ENCODE measurements around the gene MZF1.

Gene MZF1

DNA sequence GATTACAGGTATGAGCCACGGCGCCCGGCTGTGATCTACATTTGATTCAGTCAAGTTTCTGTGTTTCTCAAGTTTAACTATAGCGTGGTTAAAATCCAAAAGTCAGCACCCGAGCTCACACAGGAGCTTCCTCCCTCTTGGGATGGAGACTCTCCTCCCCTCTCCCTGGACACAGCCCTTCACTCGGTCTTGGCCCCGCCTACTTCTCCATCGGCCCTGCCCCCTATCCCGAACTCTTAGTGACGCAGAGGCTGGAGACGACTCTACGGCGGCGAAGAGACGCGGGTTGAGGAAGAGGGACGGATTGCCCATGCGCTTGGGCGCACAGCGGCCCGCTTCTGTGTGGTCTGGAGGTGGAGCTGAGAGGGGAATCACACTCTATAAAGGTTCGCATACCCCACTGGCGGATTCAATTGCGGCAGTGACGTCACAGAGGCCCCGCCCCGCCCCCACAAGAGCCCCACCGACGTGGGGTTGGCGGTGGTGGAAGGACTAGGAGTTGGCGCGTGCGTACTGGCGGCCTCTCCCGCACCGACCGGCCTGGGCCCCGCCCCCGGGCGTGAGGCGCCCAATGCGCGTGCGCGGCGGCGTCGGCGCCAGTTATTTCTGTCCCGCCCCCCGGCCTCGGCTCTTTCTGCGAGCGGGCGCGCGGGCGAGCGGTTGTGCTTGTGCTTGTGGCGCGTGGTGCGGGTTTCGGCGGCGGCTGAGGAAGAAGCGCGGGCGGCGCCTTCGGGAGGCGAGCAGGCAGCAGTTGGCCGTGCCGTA is 29.1 kb downstream of the MZF1 start, which contains the start of gene TRIM28:
Gene TRIM28, plus strand, starts transcription at position 239 of the 765 bp plus-strand sequence. CDS start 694 bp downstream, outside the sequence.
- ChIA-PET POLR2A (interaction anchor here (0.6 to 4.4 kb wide), 36 partner anchors 9 to 1117 kb away, joined by 3 to 128 read pairs (median 5); partner anchors contain the start of genes CHMP2A, MZF1, RPS5 and SLC27A5), CTCF (interaction anchor here (0.7 to 1.9 kb wide), 5 partner anchors 11 to 362 kb away, joined by 3 to 19 read pairs (median 6); partner anchors contain the start of genes CHMP2A and ZBTB45)
- H3K4me1 ChIP-seq (ENCODE audit: control insufficient read depth, insufficient read depth, low read length): peaks cover 13% of the 10 kb centered on the region
- no peaks in the 10 kb centered on the region for H3K9me3 ChIP-seq (ENCODE audit: control insufficient read depth, insufficient read depth, low read depth, low read length)
- peaks cover 17 to 41% of the 10 kb centered on the region in 2 experiments; a peak in 2 of 3 replicates for H3K36me3 ChIP-seq (ENCODE audit: control insufficient read depth in 2 of 2, insufficient read depth in 1 of 2, low read length in 2 of 2)
- peak within 1 kb of the TSS; percentile 67 for H3K4me3 ChIP-seq (ENCODE audit: low read depth, low read length)
- peak within 1 kb of the TSS; percentile 99 for H3K27ac ChIP-seq (ENCODE audit: extremely low read depth, low read depth, low read length)
- TF ChIP-seq ZNF561 (tag by site-specific recombination; IDR thresholded peaks at IDR 0.05; ENCODE audit: borderline replicate concordance): peak; percentile 2; the same call in 1 of the 2 replicates
- TF ChIP-seq IKZF3 (tag by site-specific recombination; IDR thresholded peaks at IDR 0.05): peak; percentile 95
- TF ChIP-seq ZEB2 (tag by site-specific recombination; IDR thresholded peaks at IDR 0.05): peak; percentile 79
- no peak for TF ChIP-seq ZNF837 (tag by site-specific recombination; IDR thresholded peaks at IDR 0.05)
- no peak for TF ChIP-seq YY2 (tag by site-specific recombination; IDR thresholded peaks at IDR 0.05)
- TF ChIP-seq ZNF558 (tag by site-specific recombination; IDR thresholded peaks at IDR 0.05): no peak
- TF ChIP-seq PRDM1 (tag by site-specific recombination; IDR thresholded peaks at IDR 0.05): peak; percentile 16; the same call in 1 of the 2 replicates
- TF ChIP-seq MZF1 (tag by site-specific recombination; IDR thresholded peaks at IDR 0.05; ENCODE audit: borderline replicate concordance): peak; percentile 99
- TF ChIP-seq SP2 (tag by site-specific recombination; IDR thresholded peaks at IDR 0.05): peak; percentile 89
- peak; percentile 55; the same call in 1 of the 2 replicates for TF ChIP-seq SP7 (tag by site-specific recombination; IDR thresholded peaks at IDR 0.05)
- TF ChIP-seq KLF8 (tag by site-specific recombination; IDR thresholded peaks at IDR 0.05): peak; percentile 48; the same call in 1 of the 2 replicates
- peak; percentile 56; the same call in 1 of the 2 replicates for TF ChIP-seq KLF10 (tag by site-specific recombination; IDR thresholded peaks at IDR 0.05)
- TF ChIP-seq ZNF202 (tag by site-specific recombination; IDR thresholded peaks at IDR 0.05; ENCODE audit: borderline replicate concordance): no peak
- TF ChIP-seq TRIM28 (IDR thresholded peaks at IDR 0.05; ENCODE audit: borderline replicate concordance, low read length): no peak
- TF ChIP-seq, protein P1, sequence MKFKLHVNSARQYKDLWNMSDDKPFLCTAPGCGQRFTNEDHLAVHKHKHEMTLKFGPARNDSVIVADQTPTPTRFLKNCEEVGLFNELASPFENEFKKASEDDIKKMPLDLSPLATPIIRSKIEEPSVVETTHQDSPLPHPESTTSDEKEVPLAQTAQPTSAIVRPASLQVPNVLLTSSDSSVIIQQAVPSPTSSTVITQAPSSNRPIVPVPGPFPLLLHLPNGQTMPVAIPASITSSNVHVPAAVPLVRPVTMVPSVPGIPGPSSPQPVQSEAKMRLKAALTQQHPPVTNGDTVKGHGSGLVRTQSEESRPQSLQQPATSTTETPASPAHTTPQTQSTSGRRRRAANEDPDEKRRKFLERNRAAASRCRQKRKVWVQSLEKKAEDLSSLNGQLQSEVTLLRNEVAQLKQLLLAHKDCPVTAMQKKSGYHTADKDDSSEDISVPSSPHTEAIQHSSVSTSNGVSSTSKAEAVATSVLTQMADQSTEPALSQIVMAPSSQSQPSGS (tag by site-specific recombination; IDR thresholded peaks at IDR 0.05; ENCODE audit: low read depth): peak; percentile 96
- 0 out of 2 replicates have a peak, but pooled peaks have one; percentile 9 for TF ChIP-seq KLF7 (tag by site-specific recombination; IDR thresholded peaks at IDR 0.05; ENCODE audit: borderline replicate concordance)
- 0 out of 2 replicates have a peak, but pooled peaks have one; percentile 9 for TF ChIP-seq ZFP69B (tag by site-specific recombination; IDR thresholded peaks at IDR 0.05)
- TF ChIP-seq WT1 (tag by site-specific recombination; IDR thresholded peaks at IDR 0.05): peak; percentile 64
- peak; percentile 83 for TF ChIP-seq ZSCAN30 (tag by site-specific recombination; IDR thresholded peaks at IDR 0.05)
- TF ChIP-seq GLIS1 (tag by site-specific recombination; IDR thresholded peaks at IDR 0.05): peak; percentile 81
- TF ChIP-seq, protein P2, sequence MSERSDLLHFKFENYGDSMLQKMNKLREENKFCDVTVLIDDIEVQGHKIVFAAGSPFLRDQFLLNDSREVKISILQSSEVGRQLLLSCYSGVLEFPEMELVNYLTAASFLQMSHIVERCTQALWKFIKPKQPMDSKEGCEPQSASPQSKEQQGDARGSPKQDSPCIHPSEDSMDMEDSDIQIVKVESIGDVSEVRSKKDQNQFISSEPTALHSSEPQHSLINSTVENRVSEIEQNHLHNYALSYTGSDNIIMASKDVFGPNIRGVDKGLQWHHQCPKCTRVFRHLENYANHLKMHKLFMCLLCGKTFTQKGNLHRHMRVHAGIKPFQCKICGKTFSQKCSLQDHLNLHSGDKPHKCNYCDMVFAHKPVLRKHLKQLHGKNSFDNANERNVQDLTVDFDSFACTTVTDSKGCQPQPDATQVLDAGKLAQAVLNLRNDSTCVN (tag by site-specific recombination; optimal IDR thresholded peaks at IDR 0.05): peak; percentile 80
- peak; percentile 81 for TF ChIP-seq KLF9 (tag by site-specific recombination; IDR thresholded peaks at IDR 0.05; ENCODE audit: low read depth)
- TF ChIP-seq GLIS2 (tag by site-specific recombination; IDR thresholded peaks at IDR 0.05): peak; percentile 95
- no peak for TF ChIP-seq KLF1 (tag by site-specific recombination; IDR thresholded peaks at IDR 0.05)
- peak; percentile 41 for TF ChIP-seq ZFHX2 (tag by site-specific recombination; conservative IDR thresholded peaks at IDR 0.05)
- TF ChIP-seq, protein P3, sequence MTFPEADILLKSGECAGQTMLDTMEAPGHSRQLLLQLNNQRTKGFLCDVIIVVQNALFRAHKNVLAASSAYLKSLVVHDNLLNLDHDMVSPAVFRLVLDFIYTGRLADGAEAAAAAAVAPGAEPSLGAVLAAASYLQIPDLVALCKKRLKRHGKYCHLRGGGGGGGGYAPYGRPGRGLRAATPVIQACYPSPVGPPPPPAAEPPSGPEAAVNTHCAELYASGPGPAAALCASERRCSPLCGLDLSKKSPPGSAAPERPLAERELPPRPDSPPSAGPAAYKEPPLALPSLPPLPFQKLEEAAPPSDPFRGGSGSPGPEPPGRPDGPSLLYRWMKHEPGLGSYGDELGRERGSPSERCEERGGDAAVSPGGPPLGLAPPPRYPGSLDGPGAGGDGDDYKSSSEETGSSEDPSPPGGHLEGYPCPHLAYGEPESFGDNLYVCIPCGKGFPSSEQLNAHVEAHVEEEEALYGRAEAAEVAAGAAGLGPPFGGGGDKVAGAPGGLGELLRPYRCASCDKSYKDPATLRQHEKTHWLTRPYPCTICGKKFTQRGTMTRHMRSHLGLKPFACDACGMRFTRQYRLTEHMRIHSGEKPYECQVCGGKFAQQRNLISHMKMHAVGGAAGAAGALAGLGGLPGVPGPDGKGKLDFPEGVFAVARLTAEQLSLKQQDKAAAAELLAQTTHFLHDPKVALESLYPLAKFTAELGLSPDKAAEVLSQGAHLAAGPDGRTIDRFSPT (tag by site-specific recombination; IDR thresholded peaks at IDR 0.05): peak; percentile 94
- TF ChIP-seq ZBTB8A (tag by site-specific recombination; IDR thresholded peaks at IDR 0.05): no peak
- TF ChIP-seq, protein P4, sequence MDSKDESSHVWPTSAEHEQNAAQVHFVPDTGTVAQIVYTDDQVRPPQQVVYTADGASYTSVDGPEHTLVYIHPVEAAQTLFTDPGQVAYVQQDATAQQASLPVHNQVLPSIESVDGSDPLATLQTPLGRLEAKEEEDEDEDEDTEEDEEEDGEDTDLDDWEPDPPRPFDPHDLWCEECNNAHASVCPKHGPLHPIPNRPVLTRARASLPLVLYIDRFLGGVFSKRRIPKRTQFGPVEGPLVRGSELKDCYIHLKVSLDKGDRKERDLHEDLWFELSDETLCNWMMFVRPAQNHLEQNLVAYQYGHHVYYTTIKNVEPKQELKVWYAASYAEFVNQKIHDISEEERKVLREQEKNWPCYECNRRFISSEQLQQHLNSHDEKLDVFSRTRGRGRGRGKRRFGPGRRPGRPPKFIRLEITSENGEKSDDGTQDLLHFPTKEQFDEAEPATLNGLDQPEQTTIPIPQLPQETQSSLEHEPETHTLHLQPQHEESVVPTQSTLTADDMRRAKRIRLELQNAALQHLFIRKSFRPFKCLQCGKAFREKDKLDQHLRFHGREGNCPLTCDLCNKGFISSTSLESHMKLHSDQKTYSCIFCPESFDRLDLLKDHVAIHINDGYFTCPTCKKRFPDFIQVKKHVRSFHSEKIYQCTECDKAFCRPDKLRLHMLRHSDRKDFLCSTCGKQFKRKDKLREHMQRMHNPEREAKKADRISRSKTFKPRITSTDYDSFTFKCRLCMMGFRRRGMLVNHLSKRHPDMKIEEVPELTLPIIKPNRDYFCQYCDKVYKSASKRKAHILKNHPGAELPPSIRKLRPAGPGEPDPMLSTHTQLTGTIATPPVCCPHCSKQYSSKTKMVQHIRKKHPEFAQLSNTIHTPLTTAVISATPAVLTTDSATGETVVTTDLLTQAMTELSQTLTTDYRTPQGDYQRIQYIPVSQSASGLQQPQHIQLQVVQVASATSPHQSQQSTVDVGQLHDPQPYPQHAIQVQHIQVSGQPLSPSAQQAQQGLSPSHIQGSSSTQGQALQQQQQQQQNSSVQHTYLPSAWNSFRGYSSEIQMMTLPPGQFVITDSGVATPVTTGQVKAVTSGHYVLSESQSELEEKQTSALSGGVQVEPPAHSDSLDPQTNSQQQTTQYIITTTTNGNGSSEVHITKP (tag by site-specific recombination; IDR thresholded peaks at IDR 0.05): peak; percentile 77
- TF ChIP-seq SP3 (tag by site-specific recombination; IDR thresholded peaks at IDR 0.05): peak; percentile 80
- peak; percentile 73; the same call in 1 of the 2 replicates for TF ChIP-seq ZNF335 (tag by site-specific recombination; conservative IDR thresholded peaks at IDR 0.05)
